ENCODE results near the gene CHIC2.

Gene CHIC2

DNA sequence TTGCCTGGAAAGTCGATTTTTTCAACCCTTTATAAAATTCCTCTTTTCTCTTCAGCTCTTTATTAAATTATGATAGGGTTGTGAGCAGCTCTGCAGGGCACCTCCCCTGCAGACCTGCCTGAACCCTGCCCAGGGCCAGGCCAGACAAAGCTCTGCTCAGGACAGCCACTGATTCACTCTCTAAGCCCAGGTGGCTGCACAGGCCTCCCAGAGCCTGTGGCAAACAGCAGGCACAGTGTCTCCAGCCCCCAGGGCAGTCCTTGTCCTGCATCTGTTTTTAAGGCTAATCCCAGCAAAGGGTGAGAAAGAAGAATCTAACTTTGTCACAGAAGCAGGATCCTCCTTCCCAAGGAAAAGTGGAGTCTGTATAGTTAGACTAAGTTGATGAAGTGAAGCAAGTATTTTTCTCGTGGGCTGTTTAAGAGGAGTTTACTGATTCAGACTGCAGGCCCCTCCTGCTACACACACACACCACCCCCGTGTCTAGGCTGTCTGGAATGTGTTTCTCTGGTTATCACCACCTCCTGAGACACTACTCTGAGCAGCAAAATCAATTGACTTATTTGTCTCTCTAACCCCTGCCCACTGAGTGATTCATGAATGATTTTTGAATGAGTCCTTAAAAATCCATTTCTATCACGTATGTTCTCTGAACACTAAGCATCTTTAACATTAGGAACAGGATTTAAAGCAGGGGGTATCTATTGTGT, 101.7 kb downstream of the CHIC2 start:
- TF ChIP-seq, protein P1, sequence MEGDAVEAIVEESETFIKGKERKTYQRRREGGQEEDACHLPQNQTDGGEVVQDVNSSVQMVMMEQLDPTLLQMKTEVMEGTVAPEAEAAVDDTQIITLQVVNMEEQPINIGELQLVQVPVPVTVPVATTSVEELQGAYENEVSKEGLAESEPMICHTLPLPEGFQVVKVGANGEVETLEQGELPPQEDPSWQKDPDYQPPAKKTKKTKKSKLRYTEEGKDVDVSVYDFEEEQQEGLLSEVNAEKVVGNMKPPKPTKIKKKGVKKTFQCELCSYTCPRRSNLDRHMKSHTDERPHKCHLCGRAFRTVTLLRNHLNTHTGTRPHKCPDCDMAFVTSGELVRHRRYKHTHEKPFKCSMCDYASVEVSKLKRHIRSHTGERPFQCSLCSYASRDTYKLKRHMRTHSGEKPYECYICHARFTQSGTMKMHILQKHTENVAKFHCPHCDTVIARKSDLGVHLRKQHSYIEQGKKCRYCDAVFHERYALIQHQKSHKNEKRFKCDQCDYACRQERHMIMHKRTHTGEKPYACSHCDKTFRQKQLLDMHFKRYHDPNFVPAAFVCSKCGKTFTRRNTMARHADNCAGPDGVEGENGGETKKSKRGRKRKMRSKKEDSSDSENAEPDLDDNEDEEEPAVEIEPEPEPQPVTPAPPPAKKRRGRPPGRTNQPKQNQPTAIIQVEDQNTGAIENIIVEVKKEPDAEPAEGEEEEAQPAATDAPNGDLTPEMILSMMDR (IDR thresholded peaks at IDR 0.05; ENCODE audit: low read depth, low read length, missing control alignments): no peak
- no peak overlapping the region for H3K4me3 ChIP-seq (ENCODE audit: low read depth, low read length)
- in situ Hi-C loops (cut with HindIII; ENCODE audit: low sequenced_read_pairs): no loop called here
- peak; percentile 23 for DNase-seq (ENCODE audit: low read depth)

DNA sequence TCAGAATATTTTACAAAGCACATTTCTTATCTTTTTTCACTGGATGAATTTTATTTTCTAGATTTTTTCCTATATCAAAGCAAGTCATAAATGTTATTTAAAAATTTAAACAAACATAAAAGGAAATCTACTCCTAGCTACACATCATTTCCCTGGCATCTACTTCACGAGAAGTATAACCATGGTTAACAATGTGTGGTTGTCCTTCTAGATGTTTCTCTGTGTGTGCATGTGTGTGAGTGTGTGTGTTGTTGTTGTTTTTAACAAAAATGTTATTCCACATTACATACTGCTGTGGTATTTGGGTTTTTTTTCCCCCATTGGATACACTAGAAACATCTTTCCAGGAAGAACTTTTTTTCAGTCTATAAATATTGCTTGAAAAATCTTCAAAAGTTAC, 103.1 kb downstream of the CHIC2 start:
- in situ Hi-C loops (cut with HindIII; ENCODE audit: low sequenced_read_pairs): no loop called here
- TF ChIP-seq, protein P1 (IDR thresholded peaks at IDR 0.05; ENCODE audit: low read depth, low read length, missing control alignments): no peak
- no peak overlapping the region for H3K4me3 ChIP-seq (ENCODE audit: low read depth, low read length)
- no peak for DNase-seq (ENCODE audit: low read depth)

DNA sequence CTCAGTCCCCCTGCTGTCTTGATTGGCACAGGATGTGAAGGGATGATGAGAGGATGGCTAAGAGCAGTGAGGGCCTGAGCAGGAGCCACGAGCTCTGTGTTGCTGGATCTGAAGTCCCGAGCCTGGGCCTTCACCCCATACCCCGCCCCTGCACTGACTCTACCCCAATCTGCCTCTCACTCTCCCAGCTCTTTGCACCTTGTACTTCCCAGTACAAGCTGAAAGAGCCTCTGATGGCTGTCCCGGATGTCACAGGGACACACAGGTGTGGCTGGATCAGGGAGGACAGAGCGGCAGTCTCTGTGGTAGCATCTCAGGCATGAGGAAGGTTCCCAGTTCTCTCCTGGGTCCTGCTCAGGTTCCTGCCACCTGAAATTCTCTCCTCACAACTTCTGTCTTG, 103.6 kb downstream of the CHIC2 start:
- H3K4me3 ChIP-seq (ENCODE audit: low read depth, low read length): no peak overlapping the region
- in situ Hi-C loops (cut with HindIII; ENCODE audit: low sequenced_read_pairs): no loop called here
- TF ChIP-seq, protein P1 (IDR thresholded peaks at IDR 0.05; ENCODE audit: low read depth, low read length, missing control alignments): no peak
- DNase-seq (ENCODE audit: low read depth): no peak

Data from astrocyte of the cerebellum (primary cell).